OCI-LY7 (cell line): ENCODE results near the gene MBTD1. TPM values are rescaled to one million over a fixed set of nuclear protein-coding genes. Genes with fewer than 3 reads are reported as not detected.
A peak's percentile ranks its signal among the peaks of the same experiment; 100 is the strongest.
"Not testable (repeated sequence)": the region's sequence is repeated elsewhere in the genome, so short reads cannot be mapped to it uniquely, and the experiment has no call there.

Experiments
- BruUV-seq: library from RNA; stranded (reverse); fragments of 400-500 nt; replicated peaks from 2 replicates; lab custom pipeline; 2021; lab: Mats Ljungman, UMichigan
- CTCF ChIA-PET: fragments of 300-600 bp; sonication (Branson Sonifier 250); formaldehyde crosslinking; loops from one replicate; lab custom pipeline; 2022; ENCODE audit warnings: antibody characterized with exemption; ENCODE audit not compliant: unreplicated experiment; lab: Charles Lee
- POLR2A ChIA-PET: fragments of 300-600 bp; sonication (Branson Sonifier 250); formaldehyde crosslinking; loops from one replicate; lab custom pipeline; 2022; ENCODE audit warnings: antibody characterized with exemption; lab: Charles Lee
- DNase-seq: peaks from one replicate; pipeline ENCODE4 v3.0.0-alpha.2; 2015; ENCODE audit warnings: low spot score
- H2AFZ ChIP-seq: fragments of 200-600 bp; sonication (generic), shearing (Covaris generic); 2 replicates; pipeline ENCODE4 v1.6.1; 2014; ENCODE audit warnings: mild to moderate bottlenecking, antibody characterized with exemption, low read length, moderate library complexity
- H3K27ac ChIP-seq: fragments of 200-600 bp; sonication (generic); 2 replicates; pipeline ENCODE4 v1.5.1; 2014; ENCODE audit warnings: mixed run types, low read depth, mild to moderate bottlenecking, moderate library complexity, low read length, inconsistent platforms; ENCODE audit not compliant: poor library complexity, severe bottlenecking
- H3K36me3 ChIP-seq: fragments of 200-600 bp; sonication (generic); 2 replicates; pipeline ENCODE4 v1.6.1; 2014; ENCODE audit warnings: mild to moderate bottlenecking, antibody characterized with exemption, low read length, moderate library complexity, mixed read lengths; ENCODE audit not compliant: insufficient read depth
- H3K4me1 ChIP-seq: fragments of 200-600 bp; sonication (generic); 2 replicates; pipeline ENCODE4 v1.5.1; 2014; ENCODE audit warnings: mild to moderate bottlenecking, low read length; ENCODE audit not compliant: insufficient read depth, poor library complexity, severe bottlenecking
- H3K4me2 ChIP-seq: fragments of 200-600 bp; sonication (generic); 2 replicates; pipeline ENCODE4 v1.6.1; 2014; ENCODE audit warnings: mild to moderate bottlenecking, low read length
- H3K4me3 ChIP-seq: fragments of 200-600 bp; sonication (generic); 2 replicates; pipeline ENCODE4 v1.5.1; 2014; ENCODE audit warnings: mild to moderate bottlenecking, low read depth, low read length; ENCODE audit not compliant: poor library complexity, severe bottlenecking
- H3K79me2 ChIP-seq: fragments of 200-600 bp; sonication (generic); 2 replicates; pipeline ENCODE4 v1.6.1; 2016; ENCODE audit warnings: low read depth, mild to moderate bottlenecking, low read length, moderate library complexity, mixed read lengths; ENCODE audit not compliant: insufficient read depth
- H3K9me2 ChIP-seq: fragments of 200-600 bp; sonication (generic); 2 replicates; pipeline ENCODE4 v1.6.1; 2016; ENCODE audit warnings: mild to moderate bottlenecking, low read length, mixed read lengths; ENCODE audit not compliant: insufficient read depth
- H3K9me3 ChIP-seq: fragments of 200-600 bp; sonication (generic); 2 replicates; pipeline ENCODE4 v1.6.1; 2014; ENCODE audit warnings: mild to moderate bottlenecking, mixed run types, low read length, mixed read lengths
- H4K20me1 ChIP-seq: fragments of 200-600 bp; sonication (generic); 2 replicates; pipeline ENCODE4 v1.6.1; 2014; ENCODE audit warnings: mild to moderate bottlenecking, antibody characterized with exemption, low read length, moderate library complexity, mixed read lengths; ENCODE audit not compliant: insufficient read depth
- CTCF ChIP-seq: fragments of 200-600 bp; sonication (generic); conservative IDR thresholded peaks from 2 replicates; pipeline ENCODE4 v1.5.1; 2014; ENCODE audit warnings: mild to moderate bottlenecking, antibody characterized with exemption, low read length, moderate library complexity, mixed read lengths
- EZH2phosphoT487 ChIP-seq: fragments of 200-600 bp; sonication (generic); IDR thresholded peaks from 2 replicates; pipeline ENCODE4 v1.6.1; 2018; ENCODE audit warnings: low read depth, borderline replicate concordance, mild to moderate bottlenecking, mixed run types, antibody characterized with exemption, low read length, moderate library complexity, mixed read lengths
- intact Hi-C: fragments of 100-400 bp; cut with micrococcal nuclease; formaldehyde crosslinking; loops from one replicate; pipeline ENCODE4 v1.10.0; 2022; ENCODE audit not compliant: unreplicated experiment
- total RNA-seq, 2 experiments: library from RNA; depleted of rRNA in 1 of 2; stranded (reverse); fragments of >200 nt in 1 of 2; shearing (Covaris generic) in 1 of 2; gene quantifications; 2 replicates each; pipeline ENCODE4 v1.2.3, GENCODE V29; 2014 to 2022

Gene MBTD1
- total RNA-seq, 2 experiments from 2014 or later, result 17.3 to 39.1 TPM

- no peak overlapping the region for H3K27ac ChIP-seq
- no peak overlapping the region for H3K4me2 ChIP-seq
- no peaks in the 10 kb centered on the region for H3K4me1 ChIP-seq
- DNase-seq, result no peak
- no TSS peak for BruUV-seq
- H3K36me3 ChIP-seq, result peaks cover 99% of the 10 kb centered on the region
- H3K9me2 ChIP-seq, result no peaks in the 10 kb centered on the region
- 0 out of 2 replicates have a peak, but pooled peaks cover 3% of the 10 kb centered on the region for H4K20me1 ChIP-seq
- H3K79me2 ChIP-seq, result peaks cover 72% of the 10 kb centered on the region
- H3K9me3 ChIP-seq, result no peaks in the 10 kb centered on the region
- CTCF ChIA-PET, result no interaction called here
- intact Hi-C loops, result loop anchor here (5.0 kb wide), 1 partner anchor 63 kb away; no protein-coding TSS in a partner anchor
- H3K4me3 ChIP-seq, result no peak overlapping the region
- H2AFZ ChIP-seq, result no peak overlapping the region
- POLR2A ChIA-PET, result no interaction called here
- TF ChIP-seq CTCF (no peak), EZH2phosphoT487 (no peak)
These were observed 10.1 kb upstream of the MBTD1 start for GRCh38 chr17:51269991-51270390.

DNA sequence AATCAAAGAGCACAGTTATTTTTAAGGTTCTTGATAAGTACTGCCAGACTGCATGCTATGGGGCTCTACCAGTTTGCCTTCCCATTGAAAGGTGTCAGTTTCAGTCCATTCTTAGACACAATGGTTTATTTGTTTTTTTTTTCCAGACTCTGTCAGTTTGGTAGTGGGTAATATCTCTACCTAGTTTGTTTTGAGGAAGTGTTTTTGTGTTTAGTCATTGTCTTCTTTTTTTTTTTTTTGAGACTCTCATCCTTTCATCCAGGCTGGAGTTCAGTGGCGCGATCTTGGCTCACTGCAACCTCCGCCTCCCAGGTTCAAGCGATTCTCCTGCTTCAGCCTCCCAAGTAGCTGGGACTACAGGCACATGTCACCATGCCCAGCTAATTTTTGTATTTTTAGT lies 4.6 kb upstream of the MBTD1 start:
- POLR2A ChIA-PET, result not testable (repeated sequence)
- intact Hi-C loops, result loop anchor here (5.0 kb wide), 1 partner anchor 397 kb away; the partner anchor contains the start of gene TOB1

GRCh38 chr17:51263006-51263405 lies 3.2 kb upstream of the MBTD1 start:
- intact Hi-C loops, result loop anchor here (5.0 kb wide), 1 partner anchor 396 kb away; the partner anchor contains the start of gene TOB1
- no peak for DNase-seq
- H3K4me2 ChIP-seq, result peak overlapping the region; percentile 87
- BruUV-seq, result no TSS peak
- H3K79me2 ChIP-seq, result peaks cover 91% of the 10 kb centered on the region
- no peaks in the 10 kb centered on the region for H3K9me2 ChIP-seq
- no peaks in the 10 kb centered on the region for H3K9me3 ChIP-seq
- H3K4me3 ChIP-seq, result peak overlapping the region; percentile 18
- TF ChIP-seq EZH2phosphoT487 (no peak), CTCF (no peak)
- no peak overlapping the region for H2AFZ ChIP-seq
- H3K36me3 ChIP-seq, result peaks cover 63% of the 10 kb centered on the region
- peaks cover 29% of the 10 kb centered on the region for H3K4me1 ChIP-seq
- ChIA-PET POLR2A (no interaction called here), CTCF (no interaction called here)
- H3K27ac ChIP-seq, result no peak overlapping the region
- H4K20me1 ChIP-seq, result peaks cover 36% of the 10 kb centered on the region

More for the DNA sequence above, 4.6 kb upstream of the MBTD1 start:
- peaks cover 22% of the 10 kb centered on the region; the same call in 1 of the 2 replicates for H4K20me1 ChIP-seq
- H3K4me2 ChIP-seq, BruUV-seq, CTCF ChIA-PET, DNase-seq, H3K9me3 ChIP-seq, H2AFZ ChIP-seq, H3K9me2 ChIP-seq, H3K4me3 ChIP-seq, H3K27ac ChIP-seq: not testable (repeated sequence)
- H3K79me2 ChIP-seq, result peaks cover 89% of the 10 kb centered on the region
- H3K4me1 ChIP-seq, result peaks cover 20% of the 10 kb centered on the region
- H3K36me3 ChIP-seq, result peaks cover 72% of the 10 kb centered on the region
